B cell (primary cell): ENCODE measurements around the gene TSPAN9. TPM values are rescaled to one million over a fixed set of nuclear protein-coding genes. Genes with fewer than 3 reads are reported as not detected.

Experiments
- ATAC-seq: fragments of 200-7000 bp; cut with Tn5 transposase; one replicate; pipeline ENCODE4 v1.10.0; 2021; ENCODE audit warnings: low read depth, mild to moderate bottlenecking, moderate number of reproducible peaks, moderate library complexity
- CTCF ChIA-PET: fragments of 350-600 bp; sonication (Branson Sonifier 250); formaldehyde crosslinking; loops from one replicate; lab custom pipeline; 2021; ENCODE audit warnings: antibody characterized with exemption, inconsistent platforms; lab: Charles Lee
- POLR2A ChIA-PET: fragments of 350-600 bp; sonication (Branson Sonifier 250); formaldehyde crosslinking; loops from one replicate; lab custom pipeline; 2021; ENCODE audit warnings: antibody characterized with exemption; lab: Charles Lee
- DNase-seq: peaks from one replicate; pipeline ENCODE4 v3.0.0; 2013
- H2AFZ ChIP-seq: 2 replicates; pipeline ENCODE4 v1.6.1; 2012; ENCODE audit warnings: mild to moderate bottlenecking, low read depth, low read length; ENCODE audit not compliant: insufficient read depth, poor library complexity, severe bottlenecking
- H3K27ac ChIP-seq, 2 donors: 1 replicate in 1 of 2; 2 replicates in 1 of 2; pipeline ENCODE4 v1.5.1; 2012 to 2013; ENCODE audit warnings: low read length in 2 of 2, mild to moderate bottlenecking in 2 of 2, moderate library complexity in 1 of 2
- H3K27me3 ChIP-seq, 4 experiments: fragments of 200-600 bp in 1 of 4; sonication (generic) in 1 of 4; replicated peaks in 1 of 4; 1 replicate in 2 of 4; 2 replicates in 2 of 4; pipeline versions ENCODE4 v1.6.1 to v1.7.0; 2013 to 2016; ENCODE audit warnings: low read length in 3 of 4, mild to moderate bottlenecking in 2 of 4, mixed read lengths in 1 of 4, moderate library complexity in 1 of 4; ENCODE audit not compliant: insufficient read depth in 4 of 4, control insufficient read depth in 3 of 4; ENCODE audit errors: control extremely low read depth in 1 of 4
- H3K36me3 ChIP-seq, 2 experiments: replicated peaks in 1 of 2; 1 replicate in 1 of 2; 2 replicates in 1 of 2; pipeline versions ENCODE4 v1.6.1 to v1.7.1; 2013; ENCODE audit warnings: low read length in 1 of 2; ENCODE audit not compliant: insufficient read depth in 2 of 2, control insufficient read depth in 1 of 2; ENCODE audit errors: control extremely low read depth in 1 of 2, extremely low read depth in 1 of 2
- H3K4me1 ChIP-seq, 2 donors: fragments of 200-600 bp in 1 of 2; sonication (generic) in 1 of 2; 1 replicate in 1 of 2; 2 replicates in 1 of 2; pipeline versions ENCODE4 v1.5.1 to v1.6.1; 2013 to 2017; ENCODE audit warnings: low read length in 2 of 2; ENCODE audit not compliant: control insufficient read depth in 2 of 2, insufficient read depth in 2 of 2
- H3K4me2 ChIP-seq: replicated peaks from 2 replicates; pipeline ENCODE3; 2012; ENCODE audit warnings: mild to moderate bottlenecking, low read depth, low read length; ENCODE audit not compliant: poor library complexity, severe bottlenecking
- H3K4me3 ChIP-seq, 5 experiments: fragments of 200-600 bp in 1 of 5; sonication (generic) in 1 of 5; 1 replicate in 3 of 5; 2 replicates in 2 of 5; pipeline versions ENCODE4 v1.5.1 to v1.7.0; 2011 to 2016; ENCODE audit warnings: low read length in 4 of 5, mild to moderate bottlenecking in 4 of 5, low read depth in 2 of 5, control low read depth in 1 of 5, moderate library complexity in 1 of 5; ENCODE audit not compliant: insufficient read depth in 1 of 5; ENCODE audit errors: control extremely low read depth in 1 of 5, extremely low read depth in 1 of 5
- H3K79me2 ChIP-seq: fragments of 200-600 bp; sonication (generic); one replicate; pipeline ENCODE4 v1.6.0; 2016; ENCODE audit warnings: low read length; ENCODE audit not compliant: control insufficient read depth, insufficient read depth
- H3K9ac ChIP-seq: fragments of 200-600 bp; sonication (generic); 2 replicates; pipeline ENCODE4 v1.6.1; 2017; ENCODE audit warnings: mild to moderate bottlenecking, low read length, moderate library complexity
- H3K9me3 ChIP-seq, 3 donors: one replicate each; pipeline versions ENCODE4 v1.6.1 to v1.7.1; 2013; ENCODE audit warnings: low read length in 2 of 3; ENCODE audit not compliant: control insufficient read depth in 2 of 3, insufficient read depth in 1 of 3; ENCODE audit errors: control extremely low read depth in 1 of 3
- H4K20me1 ChIP-seq: 2 replicates; pipeline ENCODE4 v1.6.0; 2012; ENCODE audit warnings: mild to moderate bottlenecking, low read length; ENCODE audit not compliant: insufficient read depth, control insufficient read depth, poor library complexity, severe bottlenecking
- H3K27ac Mint-ChIP-seq: one replicate; pipeline ENCODE4 v1.8.0; 2021; ENCODE audit warnings: mixed read lengths
- H3K27me3 Mint-ChIP-seq: one replicate; pipeline ENCODE4 v1.8.0; 2021; ENCODE audit warnings: mixed read lengths
- H3K4me1 Mint-ChIP-seq: one replicate; pipeline ENCODE4 v1.8.0; 2021; ENCODE audit warnings: mixed read lengths
- H3K4me3 Mint-ChIP-seq: one replicate; pipeline ENCODE4 v1.8.0; 2021; ENCODE audit warnings: mixed read lengths
- H3K9me3 Mint-ChIP-seq: one replicate; pipeline ENCODE4 v1.8.0; 2022; ENCODE audit warnings: mixed read lengths; ENCODE audit not compliant: insufficient read depth
- CTCF ChIP-seq: fragments of 200-600 bp; IDR thresholded peaks from one replicate; pipeline ENCODE4 v1.8.0; 2022; ENCODE audit warnings: antibody characterized with exemption, mild to moderate bottlenecking
- EZH2 ChIP-seq: IDR thresholded peaks from 2 replicates; pipeline ENCODE4 v1.6.1; 2012; ENCODE audit warnings: borderline replicate concordance, low read depth, mild to moderate bottlenecking, moderate library complexity, low read length; ENCODE audit not compliant: insufficient read depth, poor library complexity, severe bottlenecking
- WGBS: methylation state at CpG from one replicate; pipeline ENCODE4 v1.1.5; 2013; ENCODE audit warnings: missing lambda C conversion rate; ENCODE audit not compliant: insufficient coverage; 5-methylcytosine and 5-hydroxymethylcytosine counted together
- intact Hi-C: fragments of 100-400 bp; cut with micrococcal nuclease; formaldehyde crosslinking; loops from one replicate; pipeline ENCODE4 v1.10.0; 2022
- polyA plus RNA-seq: library from polyadenylated mRNA; depleted of rRNA; stranded (reverse); fragments of >200 nt; gene quantifications from 2 replicates; pipeline ENCODE4 v1.2.3, GENCODE V29; 2012
- total RNA-seq, 2 donors: library from RNA; stranded (reverse); fragments of 120-200 nt in 1 of 2; gene quantifications; 1 replicate in 1 of 2; 2 replicates in 1 of 2; pipeline versions ENCODE4 v1.2.3 to v1.2.4, GENCODE V29; 2013 to 2022

The TSPAN9 gene
- total and polyA plus RNA-seq, 2 donors (not counting 1 experiment from before 2014, with no cell fraction given) = 0.15 to 0.37 TPM

- H3K36me3 ChIP-seq = no peaks in the 10 kb centered on the region
- no peaks in the 10 kb centered on the region for H3K9me3 ChIP-seq
- intact Hi-C loops = no loop called here
- no peak overlapping the region for H3K27ac ChIP-seq
- TF ChIP-seq CTCF (no peak), EZH2 (no peak)
- no peak overlapping the region for H3K4me2 ChIP-seq
- Mint-ChIP-seq H3K4me1 (no peaks in the 10 kb centered on the region), H3K27me3 (peaks cover 10% of the 10 kb centered on the region), H3K4me3 (no peak overlapping the region), H3K27ac (no peak overlapping the region), H3K9me3 (no peaks in the 10 kb centered on the region)
- WGBS = 83% methylated on average over 14 of the region's 14 CpGs
- ChIA-PET CTCF (no interaction called here), POLR2A (no interaction called here)
- H3K4me3 ChIP-seq = no peak overlapping the region
- H3K27me3 ChIP-seq = no peaks in the 10 kb centered on the region
- no peak overlapping the region for H3K9ac ChIP-seq
- no peak for ATAC-seq
- DNase-seq = no peak
- H4K20me1 ChIP-seq = no peaks in the 10 kb centered on the region
- no peak overlapping the region for H2AFZ ChIP-seq
- H3K4me1 ChIP-seq = no peaks in the 10 kb centered on the region
- H3K79me2 ChIP-seq = no peaks in the 10 kb centered on the region
Observed at GRCh38 chr12:3328571-3328970, 251.4 kb downstream of the TSPAN9 start.

GRCh38 chr12:3329361-3329760 is 252.2 kb downstream of the TSPAN9 start:
- no peak overlapping the region for H3K27ac Mint-ChIP-seq
- POLR2A ChIA-PET = no interaction called here
- H4K20me1 ChIP-seq = no peaks in the 10 kb centered on the region

More at GRCh38 chr12:3329361-3329760, 252.2 kb downstream of the TSPAN9 start:
- Histone ChIP-seq H3K4me2 (no peak overlapping the region), H3K27ac (no peak overlapping the region), H3K4me1 (no peaks in the 10 kb centered on the region), H2AFZ (no peak overlapping the region), H3K36me3 (no peaks in the 10 kb centered on the region), H3K79me2 (no peaks in the 10 kb centered on the region), H3K9me3 (no peaks in the 10 kb centered on the region), H3K27me3 (no peaks in the 10 kb centered on the region), H3K4me3 (no peak overlapping the region), H3K9ac (no peak overlapping the region)
- H3K27me3 Mint-ChIP-seq = peaks cover 12% of the 10 kb centered on the region
- DNase-seq (no peak), ATAC-seq (no peak)
- intact Hi-C loops = no loop called here
- no peaks in the 10 kb centered on the region for H3K4me1 Mint-ChIP-seq
- TF ChIP-seq EZH2 = no peak
- TF ChIP-seq CTCF = no peak
- H3K4me3 Mint-ChIP-seq = no peak overlapping the region
- CTCF ChIA-PET = no interaction called here
- WGBS = 66% methylated on average over 6 of the region's 6 CpGs
- H3K9me3 Mint-ChIP-seq = no peaks in the 10 kb centered on the region
